GM12891 (cell line): ENCODE measurements around the gene SMCO1.
A peak's percentile ranks its signal among the peaks of the same experiment; 100 is the strongest.
"Not testable (repeated sequence)": the region's sequence is repeated elsewhere in the genome, so short reads cannot be mapped to it uniquely, and the experiment has no call there.

ENCODE experiments used
- DNase-seq: peaks from one replicate; pipeline ENCODE4 v3.0.0; 2011; ENCODE audit warnings: low spot score; ENCODE audit not compliant: insufficient read length
- FAIRE-seq: peaks from 2 replicates; lab custom pipeline; 2011; peaks lifted over from hg19 to GRCh38; lab: Jason Lieb, UNC
- PAX5 ChIP-seq: IDR thresholded peaks from 2 replicates; pipeline ENCODE4 v1.6.1; 2011; ENCODE audit warnings: low read length, moderate library complexity, mild to moderate bottlenecking; ENCODE audit not compliant: insufficient read depth, severe bottlenecking
- POLR2A ChIP-seq: IDR thresholded peaks from 2 replicates; pipeline ENCODE4 v1.6.1; 2011; ENCODE audit warnings: low read depth, low read length, control low read depth
- POLR2AphosphoS5 ChIP-seq: IDR thresholded peaks from 2 replicates; pipeline ENCODE4 v1.6.1; 2011; ENCODE audit warnings: low read depth, low read length, control low read depth
- POU2F2 ChIP-seq: IDR thresholded peaks from 2 replicates; pipeline ENCODE4 v1.6.1; 2011; ENCODE audit warnings: low read depth, mild to moderate bottlenecking, control low read depth, low read length, moderate library complexity
- SPI1 ChIP-seq: IDR thresholded peaks from 2 replicates; pipeline ENCODE4 v1.6.1; 2011; ENCODE audit warnings: low read depth, low read length, control low read depth
- TAF1 ChIP-seq: IDR thresholded peaks from 2 replicates; pipeline ENCODE4 v1.6.1; 2011; ENCODE audit warnings: low read depth, low read length, control low read depth

The SMCO1 gene

DNA sequence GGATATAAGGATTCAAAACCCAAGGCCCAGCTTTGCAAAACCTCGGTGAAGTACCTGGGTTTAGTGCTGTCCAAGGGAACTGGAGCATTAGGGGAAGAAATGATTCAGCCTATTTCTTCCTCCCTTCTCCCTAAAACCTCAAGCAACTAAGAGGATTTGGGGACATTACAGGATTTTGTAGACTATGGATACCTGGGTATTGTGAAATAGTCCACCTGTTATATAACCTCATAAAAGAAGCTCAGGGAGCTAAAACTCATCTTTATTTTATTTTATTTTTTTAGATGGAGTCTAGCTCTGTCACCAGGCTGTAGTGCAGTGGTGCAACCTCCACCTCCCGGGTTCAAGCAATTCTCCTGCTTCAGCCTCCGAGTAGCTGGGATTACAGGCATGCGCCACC, 8.7 kb upstream of the SMCO1 start:
- no peak for FAIRE-seq
- TF ChIP-seq POLR2AphosphoS5, result no peak
- no peak for TF ChIP-seq TAF1
- no peak for TF ChIP-seq SPI1
- no peak for TF ChIP-seq POLR2A
- TF ChIP-seq POU2F2, result no peak
- no peak for TF ChIP-seq PAX5
- DNase-seq, result no peak

DNA sequence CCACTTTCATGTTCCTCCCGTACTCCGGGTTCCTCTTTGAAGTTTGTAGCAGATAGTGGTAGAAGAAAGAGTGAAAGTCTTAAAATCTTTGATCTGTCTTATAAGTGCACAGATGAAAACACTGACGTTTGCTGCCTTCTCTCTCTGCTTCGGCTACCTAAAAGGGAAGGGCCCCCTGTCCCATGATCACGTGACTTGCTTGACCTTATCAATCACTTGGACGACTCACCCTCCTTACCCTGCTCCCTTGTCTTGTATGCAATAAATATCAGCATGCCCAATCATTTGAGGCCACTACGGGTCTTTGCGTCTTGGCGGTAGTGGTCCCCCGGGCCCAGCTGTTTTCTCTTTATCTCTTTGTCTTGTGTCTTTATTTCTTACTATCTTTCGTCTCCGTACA, 6.1 kb upstream of the SMCO1 start:
- not testable (repeated sequence) for FAIRE-seq, DNase-seq

DNA sequence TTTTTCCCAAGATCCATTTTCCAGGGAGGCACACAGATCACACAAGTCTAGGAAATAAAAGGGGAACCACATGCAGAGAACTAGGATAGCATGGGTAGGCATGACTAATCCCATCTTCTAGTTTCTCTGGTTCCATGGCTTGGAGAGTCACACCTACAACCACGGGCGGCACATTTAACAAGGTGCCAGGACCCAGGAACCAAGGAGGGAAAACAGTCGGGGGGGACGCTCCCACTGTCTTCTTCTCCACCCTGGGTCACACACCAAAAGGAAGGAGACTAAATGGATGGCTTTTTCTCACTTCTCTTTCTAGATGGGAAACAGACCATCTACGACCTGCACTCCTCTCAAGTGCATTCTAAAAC, 4.6 kb upstream of the SMCO1 start:
- FAIRE-seq (no peak), DNase-seq (no peak)
- TF ChIP-seq PAX5 (no peak), SPI1 (no peak), POLR2AphosphoS5 (no peak), POLR2A (no peak), TAF1 (no peak), POU2F2 (no peak)

DNA sequence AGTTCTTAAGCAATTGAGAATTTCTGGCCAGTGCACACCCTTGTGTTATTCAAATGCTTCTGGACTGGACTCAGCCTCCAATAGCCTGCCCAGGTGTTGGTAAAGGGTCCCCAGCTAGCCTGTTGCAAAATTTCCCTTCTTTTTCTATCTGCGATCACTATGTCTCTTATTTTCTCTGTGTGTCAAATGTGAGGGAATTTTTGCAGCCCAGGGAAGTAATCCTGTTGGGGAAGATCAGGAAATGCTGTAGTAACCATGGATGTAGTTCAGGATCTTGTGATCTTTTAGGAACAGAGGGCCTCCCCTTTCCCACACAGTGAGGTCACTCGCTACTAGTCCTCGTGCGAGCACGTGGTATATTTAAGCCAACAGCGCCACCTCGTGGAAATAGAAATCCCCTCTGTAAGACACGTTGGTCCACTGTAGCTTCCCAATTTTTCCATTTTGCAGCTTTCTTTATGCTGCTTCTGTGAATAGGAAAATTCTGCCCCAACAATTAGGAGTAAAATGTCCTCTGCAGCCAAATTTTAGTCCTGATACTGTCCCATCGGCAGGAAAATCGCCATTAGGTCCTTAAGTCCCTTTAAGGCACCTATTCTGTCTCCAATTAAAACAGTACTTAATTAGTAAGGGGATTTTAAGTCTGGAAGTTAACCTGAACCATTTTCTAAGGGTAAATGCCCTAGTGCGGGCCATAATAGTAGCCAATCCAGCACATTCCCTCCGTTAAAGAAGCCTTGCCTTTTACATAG, 4.0 kb upstream of the SMCO1 start:
- FAIRE-seq, result peak; percentile 54
- no peak for DNase-seq
- TF ChIP-seq POU2F2, result no peak
- no peak for TF ChIP-seq POLR2A
- TF ChIP-seq SPI1, result no peak
- no peak for TF ChIP-seq POLR2AphosphoS5
- no peak for TF ChIP-seq TAF1
- no peak for TF ChIP-seq PAX5

DNA sequence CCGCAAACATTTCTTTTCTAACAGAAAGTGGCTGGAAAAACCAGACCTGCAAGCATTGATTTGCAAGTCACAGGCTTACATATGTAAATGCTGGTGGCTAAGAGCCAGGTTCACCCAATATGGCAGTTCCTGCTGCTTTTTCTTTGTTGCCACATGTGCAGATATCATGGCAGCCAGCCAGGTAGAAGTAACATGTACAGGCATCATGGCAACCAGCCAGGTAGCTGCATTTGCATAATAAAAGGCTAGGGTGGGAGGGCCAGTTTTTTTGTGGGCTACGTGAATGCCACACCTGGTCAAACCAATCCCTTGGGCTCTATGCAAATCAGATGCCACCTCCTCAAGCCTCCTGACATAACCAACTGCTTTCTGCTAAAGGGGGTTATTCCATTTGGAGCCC, 2.8 kb upstream of the SMCO1 start:
- FAIRE-seq (no peak), DNase-seq (no peak)
- no peak for TF ChIP-seq TAF1
- TF ChIP-seq PAX5, result no peak
- TF ChIP-seq POLR2AphosphoS5, result no peak
- TF ChIP-seq POLR2A, result no peak
- no peak for TF ChIP-seq POU2F2
- TF ChIP-seq SPI1, result no peak

DNA sequence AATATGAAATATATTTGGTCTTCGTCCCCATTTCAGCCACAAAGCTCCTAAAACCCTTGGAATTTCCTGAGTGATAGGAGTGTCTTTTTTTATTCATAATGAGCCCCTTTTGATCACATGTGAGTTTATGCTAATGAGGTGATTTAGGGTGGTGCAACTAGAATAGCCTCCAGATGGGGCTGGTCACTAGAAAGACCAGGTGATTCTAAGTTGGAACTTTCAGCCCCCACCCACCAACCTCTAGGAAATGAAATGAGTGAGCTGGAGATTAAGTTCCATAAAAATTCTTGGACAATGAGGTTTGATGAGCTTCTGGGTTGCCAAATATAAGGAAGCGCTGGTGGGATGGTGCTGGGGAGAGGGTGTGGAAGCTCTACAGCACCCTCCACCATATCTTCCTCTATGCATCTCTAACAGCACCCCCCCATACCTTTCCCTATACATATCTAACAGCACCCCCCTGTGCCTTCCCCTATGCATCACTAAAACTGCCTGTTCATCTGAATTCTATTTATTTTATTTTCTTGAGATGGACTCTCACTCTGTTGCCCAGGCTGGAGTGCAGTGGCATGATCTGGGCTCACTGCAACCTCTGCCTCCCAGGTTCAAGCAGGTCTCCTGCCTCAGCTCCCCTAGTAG, 2.1 kb upstream of the SMCO1 start:
- no peak for DNase-seq
- TF ChIP-seq POLR2AphosphoS5 (no peak), POLR2A (no peak), POU2F2 (no peak), SPI1 (no peak), TAF1 (no peak), PAX5 (no peak)
- FAIRE-seq, result no peak

DNA sequence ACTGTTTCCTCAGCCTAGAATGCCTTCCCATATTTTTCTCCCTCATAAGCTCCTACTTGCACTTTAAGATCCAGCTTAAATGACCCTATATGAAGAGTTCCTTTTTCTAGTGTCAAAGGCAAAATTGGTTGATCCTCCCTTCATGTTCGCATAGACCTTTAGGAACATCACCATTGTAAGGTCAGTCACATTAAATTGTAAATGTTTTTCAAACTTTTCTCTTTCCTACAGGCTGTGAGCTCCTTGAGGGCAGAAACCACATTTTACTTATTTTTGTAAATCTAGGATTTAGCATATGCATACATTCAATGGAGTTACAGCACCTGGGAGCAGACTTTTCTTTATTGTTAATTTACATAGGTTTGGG, 813 bp downstream of the SMCO1 start:
- DNase-seq (no peak), FAIRE-seq (no peak)
- TF ChIP-seq TAF1 (no peak), SPI1 (no peak), PAX5 (no peak), POU2F2 (no peak), POLR2A (no peak), POLR2AphosphoS5 (no peak)

DNA sequence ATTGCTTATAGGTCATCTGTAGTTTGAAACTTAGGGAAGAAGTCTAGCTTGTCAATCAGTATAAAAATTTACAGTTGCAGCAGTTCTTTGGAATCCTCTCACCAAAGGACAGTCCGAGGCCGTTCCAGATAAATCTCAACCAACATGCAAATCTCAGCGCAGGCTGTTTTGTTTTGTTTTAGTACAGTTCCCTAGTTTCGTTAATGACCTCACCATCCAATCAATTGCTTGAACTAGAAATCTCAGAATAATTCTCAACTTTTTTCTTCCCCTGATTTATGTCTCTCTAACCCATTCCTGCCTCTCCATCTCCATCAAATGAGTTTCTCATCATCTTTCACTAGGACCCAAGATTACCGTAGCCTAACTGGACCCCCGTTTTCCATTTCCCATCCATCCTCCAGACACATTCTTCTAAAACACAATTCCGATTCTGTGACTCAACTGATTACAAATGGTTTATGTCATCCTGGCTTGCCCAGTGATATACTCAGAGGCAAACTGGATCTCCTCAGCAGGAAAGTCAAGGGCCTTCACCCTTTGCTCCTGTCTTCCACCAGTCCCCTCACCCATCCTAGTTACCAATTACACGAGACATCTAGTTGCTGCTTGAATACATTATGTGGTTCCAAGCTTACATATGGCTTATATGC, 1.3 kb downstream of the SMCO1 start:
- FAIRE-seq (peak; percentile 76), DNase-seq (no peak)
- no peak for TF ChIP-seq TAF1
- TF ChIP-seq POLR2AphosphoS5, result no peak
- no peak for TF ChIP-seq POLR2A
- no peak for TF ChIP-seq SPI1
- no peak for TF ChIP-seq POU2F2
- TF ChIP-seq PAX5, result no peak

DNA sequence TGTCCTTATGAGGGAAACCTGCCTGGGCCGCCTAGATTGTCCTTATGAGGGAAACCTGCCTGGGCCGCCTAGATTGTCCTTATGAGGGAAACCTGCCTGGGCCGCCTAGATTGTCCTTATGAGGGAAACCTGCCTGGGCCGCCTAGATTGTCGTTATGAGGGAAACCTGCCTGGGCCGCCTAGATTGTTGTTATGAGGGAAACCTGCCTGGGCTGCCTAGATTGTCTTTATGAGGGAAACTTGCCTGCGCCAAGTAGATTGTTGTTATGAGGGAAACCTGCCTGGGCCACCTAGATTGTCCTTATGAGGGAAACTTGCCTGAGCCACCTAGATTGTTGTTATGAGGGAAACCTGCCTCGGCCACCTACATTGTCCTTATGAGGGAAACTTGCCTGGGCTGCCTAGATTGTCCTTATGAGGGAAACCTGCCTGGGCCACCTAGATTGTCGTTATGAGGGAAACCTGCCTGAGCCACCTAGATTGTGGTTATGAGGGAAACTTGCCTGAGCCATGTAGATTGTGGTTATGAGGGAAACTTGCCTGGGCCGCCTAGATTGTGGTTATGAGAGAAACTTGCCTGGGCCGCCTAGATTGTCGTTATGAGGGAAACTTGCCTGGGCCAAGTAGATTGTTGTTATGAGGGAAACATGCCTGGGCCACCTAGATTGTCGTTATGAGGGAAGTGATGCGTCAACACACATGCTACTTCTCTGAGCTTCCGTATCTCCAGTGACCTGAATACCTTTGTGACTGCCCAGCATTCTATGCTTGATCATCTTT, 3.3 kb downstream of the SMCO1 start:
- not testable (repeated sequence) for DNase-seq, FAIRE-seq

DNA sequence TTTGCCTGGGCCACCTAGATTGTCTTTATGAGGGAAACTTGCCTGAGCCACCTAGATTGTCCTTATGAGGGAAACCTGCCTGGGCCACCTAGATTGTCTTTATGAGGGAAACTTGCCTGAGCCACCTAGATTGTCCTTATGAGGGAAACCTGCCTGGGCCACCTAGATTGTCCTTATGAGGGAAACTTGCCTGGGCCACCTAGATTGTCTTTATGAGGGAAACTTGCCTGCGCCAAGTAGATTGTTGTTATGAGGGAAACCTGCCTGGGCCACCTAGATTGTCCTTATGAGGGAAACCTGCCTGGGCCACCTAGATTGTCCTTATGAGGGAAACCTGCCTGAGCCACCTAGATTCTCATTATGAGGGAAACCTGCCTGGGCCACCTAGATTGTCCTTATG, 4.0 kb downstream of the SMCO1 start:
- not testable (repeated sequence) for FAIRE-seq, DNase-seq

DNA sequence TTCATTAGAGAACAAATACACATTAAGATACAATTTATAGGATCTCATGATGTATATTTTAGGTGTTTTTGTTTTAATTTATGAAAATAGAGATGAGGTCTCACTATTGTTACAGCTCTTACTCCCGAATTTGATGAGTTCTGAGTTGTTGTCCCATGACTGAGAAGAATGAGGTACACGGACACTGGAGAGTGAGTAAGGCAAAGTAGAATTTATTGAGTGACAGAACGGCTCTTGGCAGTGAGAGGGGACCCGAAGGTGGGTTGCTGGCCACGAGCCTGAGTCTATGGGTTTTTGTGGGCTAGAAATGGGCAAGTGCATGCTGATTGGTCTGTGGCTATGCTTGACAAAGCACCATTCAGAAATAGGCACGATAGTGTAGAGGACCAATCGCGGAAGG, 8.5 kb downstream of the SMCO1 start:
- DNase-seq, result no peak
- TF ChIP-seq PAX5 (no peak), POU2F2 (no peak), POLR2AphosphoS5 (no peak), SPI1 (no peak), POLR2A (no peak), TAF1 (no peak)
- FAIRE-seq, result no peak
